Central memory CD8-positive, alpha-beta T cell (primary cell): ENCODE results near the gene ADAMTS20.

Experiments used
- ATAC-seq: fragments of 150-1000 bp; cut with Tn5 transposase; replicated peaks from 2 replicates; pipeline ENCODE4 v1.10.0; 2022; ENCODE audit warnings: mild to moderate bottlenecking, moderate FRiP score, moderate number of reproducible peaks; ENCODE audit not compliant: poor library complexity, severe bottlenecking; ENCODE audit errors: extremely low read depth
- DNase-seq, 2 donors: peaks; one replicate each; pipeline ENCODE4 v3.0.0; 2021; ENCODE audit warnings: low spot score in 2 of 2
- H3K27ac Mint-ChIP-seq: one replicate; pipeline ENCODE4 v1.8.0; 2022; ENCODE audit warnings: low read depth, mild to moderate bottlenecking, moderate library complexity, mixed read lengths
- H3K27me3 Mint-ChIP-seq: one replicate; pipeline ENCODE4 v1.8.0; 2022; ENCODE audit warnings: mixed read lengths
- H3K36me3 Mint-ChIP-seq: one replicate; pipeline ENCODE4 v1.8.0; 2022; ENCODE audit warnings: mild to moderate bottlenecking, moderate library complexity, mixed read lengths; ENCODE audit not compliant: insufficient read depth
- H3K4me1 Mint-ChIP-seq: one replicate; pipeline ENCODE4 v1.8.0; 2022; ENCODE audit warnings: mixed read lengths
- H3K4me3 Mint-ChIP-seq: one replicate; pipeline ENCODE4 v1.8.0; 2022; ENCODE audit warnings: mild to moderate bottlenecking, moderate library complexity, mixed read lengths
- H3K9me3 Mint-ChIP-seq: one replicate; pipeline ENCODE4 v1.8.0; 2022; ENCODE audit warnings: mixed read lengths

ADAMTS20 gene

GRCh38 chr12:43551971-43552559, at the start of gene ADAMTS20:
Gene ADAMTS20, minus strand, starts transcription at chr12:43552203. Its CDS starts 282 bp downstream, at chr12:43551921.
- no peak within 1 kb of the TSS for H3K4me3 Mint-ChIP-seq
- peaks cover 13% of the 10 kb centered on the region for H3K9me3 Mint-ChIP-seq
- no peaks in the 10 kb centered on the region for H3K4me1 Mint-ChIP-seq
- ATAC-seq (no peak), DNase-seq (no peak)
- peaks cover 26% of the 10 kb centered on the region for H3K27me3 Mint-ChIP-seq
- H3K36me3 Mint-ChIP-seq = peaks cover 4% of the 10 kb centered on the region
- H3K27ac Mint-ChIP-seq = no peak within 1 kb of the TSS

GRCh38 chr12:43599708-43600107, 47.7 kb upstream of the ADAMTS20 start:
- ATAC-seq = no peak
- no peak overlapping the region for H3K27ac Mint-ChIP-seq
- no peak for DNase-seq
- peaks cover 2% of the 10 kb centered on the region for H3K36me3 Mint-ChIP-seq
- H3K4me3 Mint-ChIP-seq = no peak overlapping the region
- no peaks in the 10 kb centered on the region for H3K9me3 Mint-ChIP-seq
- H3K27me3 Mint-ChIP-seq = no peaks in the 10 kb centered on the region
- H3K4me1 Mint-ChIP-seq = no peaks in the 10 kb centered on the region

GRCh38 chr12:43599066-43599465, 47.1 kb upstream of the ADAMTS20 start:
- DNase-seq (no peak), ATAC-seq (no peak)
- H3K27me3 Mint-ChIP-seq = no peaks in the 10 kb centered on the region
- peaks cover 2% of the 10 kb centered on the region for H3K36me3 Mint-ChIP-seq
- no peaks in the 10 kb centered on the region for H3K4me1 Mint-ChIP-seq
- H3K4me3 Mint-ChIP-seq = no peak overlapping the region
- no peaks in the 10 kb centered on the region for H3K9me3 Mint-ChIP-seq
- no peak overlapping the region for H3K27ac Mint-ChIP-seq

- DNase-seq = no peak
- H3K36me3 Mint-ChIP-seq = peaks cover 2% of the 10 kb centered on the region
- H3K4me3 Mint-ChIP-seq = no peak overlapping the region
- no peaks in the 10 kb centered on the region for H3K9me3 Mint-ChIP-seq
- no peaks in the 10 kb centered on the region for H3K4me1 Mint-ChIP-seq
- no peak overlapping the region for H3K27ac Mint-ChIP-seq
- ATAC-seq = no peak
- H3K27me3 Mint-ChIP-seq = no peaks in the 10 kb centered on the region
These were observed 38.3 kb upstream of the ADAMTS20 start for GRCh38 chr12:43590307-43590706.

- ATAC-seq = no peak
- Mint-ChIP-seq H3K27me3 (peaks cover 4% of the 10 kb centered on the region), H3K4me3 (no peak overlapping the region), H3K9me3 (no peaks in the 10 kb centered on the region), H3K4me1 (no peaks in the 10 kb centered on the region), H3K36me3 (no peaks in the 10 kb centered on the region), H3K27ac (no peak overlapping the region)
- DNase-seq = no peak
These were observed 34.7 kb upstream of the ADAMTS20 start for GRCh38 chr12:43586646-43587245.

GRCh38 chr12:43585676-43586075, 33.7 kb upstream of the ADAMTS20 start:
- H3K4me3 Mint-ChIP-seq = no peak overlapping the region
- no peaks in the 10 kb centered on the region for H3K4me1 Mint-ChIP-seq
- no peak for DNase-seq

GRCh38 chr12:43580601-43581000, 28.6 kb upstream of the ADAMTS20 start:
- DNase-seq (no peak), ATAC-seq (no peak)
- Mint-ChIP-seq H3K27ac (no peak overlapping the region), H3K9me3 (no peaks in the 10 kb centered on the region), H3K36me3 (no peaks in the 10 kb centered on the region), H3K4me1 (no peaks in the 10 kb centered on the region), H3K27me3 (peaks cover 9% of the 10 kb centered on the region), H3K4me3 (no peak overlapping the region)

More at GRCh38 chr12:43585676-43586075, 33.7 kb upstream of the ADAMTS20 start:
- Mint-ChIP-seq H3K27ac (no peak overlapping the region), H3K36me3 (no peaks in the 10 kb centered on the region), H3K27me3 (peaks cover 9% of the 10 kb centered on the region), H3K9me3 (no peaks in the 10 kb centered on the region)
- no peak for ATAC-seq

- H3K4me3 Mint-ChIP-seq = no peak overlapping the region
- no peaks in the 10 kb centered on the region for H3K9me3 Mint-ChIP-seq
- DNase-seq (no peak), ATAC-seq (no peak)
- no peaks in the 10 kb centered on the region for H3K4me1 Mint-ChIP-seq
- H3K27me3 Mint-ChIP-seq = peaks cover 9% of the 10 kb centered on the region
- H3K36me3 Mint-ChIP-seq = no peaks in the 10 kb centered on the region
- no peak overlapping the region for H3K27ac Mint-ChIP-seq
These were observed 27.2 kb upstream of the ADAMTS20 start for GRCh38 chr12:43579206-43579605.

GRCh38 chr12:43578782-43579181, 26.8 kb upstream of the ADAMTS20 start:
- no peaks in the 10 kb centered on the region for H3K4me1 Mint-ChIP-seq
- no peaks in the 10 kb centered on the region for H3K9me3 Mint-ChIP-seq
- no peak overlapping the region for H3K27ac Mint-ChIP-seq
- H3K27me3 Mint-ChIP-seq = peaks cover 9% of the 10 kb centered on the region
- ATAC-seq = no peak
- no peak for DNase-seq
- no peaks in the 10 kb centered on the region for H3K36me3 Mint-ChIP-seq
- no peak overlapping the region for H3K4me3 Mint-ChIP-seq

- H3K9me3 Mint-ChIP-seq = peaks cover 8% of the 10 kb centered on the region
- H3K36me3 Mint-ChIP-seq = no peaks in the 10 kb centered on the region
- ATAC-seq (no peak), DNase-seq (no peak)
- no peaks in the 10 kb centered on the region for H3K4me1 Mint-ChIP-seq
- H3K27ac Mint-ChIP-seq = no peak overlapping the region
- peaks cover 9% of the 10 kb centered on the region for H3K27me3 Mint-ChIP-seq
- no peak overlapping the region for H3K4me3 Mint-ChIP-seq
These were observed 25.4 kb upstream of the ADAMTS20 start for GRCh38 chr12:43577381-43577780.

GRCh38 chr12:43576162-43576561, 24.2 kb upstream of the ADAMTS20 start:
- H3K27me3 Mint-ChIP-seq = no peaks in the 10 kb centered on the region
- peaks cover 13% of the 10 kb centered on the region for H3K9me3 Mint-ChIP-seq
- H3K4me3 Mint-ChIP-seq = no peak overlapping the region
- no peak for ATAC-seq
- no peak for DNase-seq
- H3K27ac Mint-ChIP-seq = no peak overlapping the region
- no peaks in the 10 kb centered on the region for H3K4me1 Mint-ChIP-seq
- no peaks in the 10 kb centered on the region for H3K36me3 Mint-ChIP-seq

GRCh38 chr12:43571885-43572284, 19.9 kb upstream of the ADAMTS20 start:
- no peak overlapping the region for H3K4me3 Mint-ChIP-seq
- no peak overlapping the region for H3K27ac Mint-ChIP-seq
- no peak for DNase-seq
- peaks cover 13% of the 10 kb centered on the region for H3K9me3 Mint-ChIP-seq
- H3K36me3 Mint-ChIP-seq = no peaks in the 10 kb centered on the region
- no peak for ATAC-seq
- no peaks in the 10 kb centered on the region for H3K4me1 Mint-ChIP-seq
- H3K27me3 Mint-ChIP-seq = no peaks in the 10 kb centered on the region

GRCh38 chr12:43556057-43556456, 4.1 kb upstream of the ADAMTS20 start:
- Mint-ChIP-seq H3K27ac (no peak overlapping the region), H3K4me3 (no peak overlapping the region), H3K27me3 (peaks cover 17% of the 10 kb centered on the region), H3K4me1 (no peaks in the 10 kb centered on the region), H3K36me3 (peaks cover 3% of the 10 kb centered on the region), H3K9me3 (peaks cover 26% of the 10 kb centered on the region)
- no peak for ATAC-seq
- no peak for DNase-seq
